Heart left ventricle (tissue), 16 donors: Measurements from ENCODE around the gene CNFN. TPM values are rescaled to one million over a fixed set of nuclear protein-coding genes. Genes with fewer than 3 reads are reported as not detected.

Source experiments
- ATAC-seq, 4 donors: fragments of 200-7000 bp; cut with Tn5 transposase; one replicate each; pipeline ENCODE4 v1.9.1; 2020 to 2022; ENCODE audit warnings: moderate library complexity in 4 of 4, mild to moderate bottlenecking in 3 of 4, moderate number of reproducible peaks in 1 of 4
- DNase-seq, 5 donors: peaks; one replicate each; pipeline ENCODE4 v3.0.0-alpha.2; 2020
- H3K27ac ChIP-seq, 12 donors: fragments of 200-600 bp; sonication (generic) in 4 of 12; one replicate each; pipeline versions ENCODE4 v1.5.0 to v1.8.0; 2016 to 2022; ENCODE audit warnings: mild to moderate bottlenecking in 2 of 12
- H3K27me3 ChIP-seq, 9 donors: fragments of 200-600 bp; sonication (generic) in 2 of 9; one replicate each; pipeline versions ENCODE4 v1.5.1 to v1.8.0; 2016 to 2022; ENCODE audit warnings: mild to moderate bottlenecking in 3 of 9
- H3K36me3 ChIP-seq, 9 donors: fragments of 200-600 bp; sonication (generic) in 2 of 9; one replicate each; pipeline versions ENCODE4 v1.5.0 to v1.8.0; 2018 to 2022; ENCODE audit warnings: mild to moderate bottlenecking in 2 of 9
- H3K4me1 ChIP-seq, 12 donors: fragments of 200-600 bp; sonication (generic) in 4 of 12; one replicate each; pipeline versions ENCODE4 v1.5.0 to v1.8.0; 2016 to 2022; ENCODE audit warnings: mild to moderate bottlenecking in 3 of 12
- H3K4me3 ChIP-seq, 12 donors: fragments of 200-600 bp; sonication (generic) in 4 of 12; one replicate each; pipeline versions ENCODE4 v1.5.0 to v1.8.0; 2017 to 2022; ENCODE audit warnings: mild to moderate bottlenecking in 9 of 12, moderate library complexity in 4 of 12
- H3K9me3 ChIP-seq, 12 donors: fragments of 200-600 bp; sonication (generic) in 4 of 12; one replicate each; pipeline versions ENCODE4 v1.5.0 to v1.8.0; 2016 to 2022; ENCODE audit warnings: mild to moderate bottlenecking in 1 of 12
- CTCF ChIP-seq, 12 donors: fragments of 200-600 bp; sonication (generic) in 4 of 12; IDR thresholded peaks; one replicate each; pipeline versions ENCODE4 v1.5.0 to v1.8.0; 2018 to 2022; ENCODE audit warnings: antibody characterized with exemption in 12 of 12, mild to moderate bottlenecking in 5 of 12
- POLR2A ChIP-seq, 2 donors: fragments of 450-650 bp; IDR thresholded peaks; one replicate each; pipeline ENCODE4 v1.6.1; 2017; ENCODE audit warnings: antibody characterized with exemption in 2 of 2, mild to moderate bottlenecking in 2 of 2, moderate library complexity in 2 of 2
- WGBS, 4 donors: extraction: QIAGEN DNeasy Blood & Tissue Kit in 2 of 4; methylation state at CpG; one replicate each; pipeline versions ENCODE4 v1.1.5 to v1.1.7; 2013 to 2018; 5-methylcytosine and 5-hydroxymethylcytosine counted together
- intact Hi-C, 10 donors: fragments of 100-400 bp; cut with DNase I; formaldehyde crosslinking; loops; one replicate each; pipeline versions ENCODE4 v1.11.1 to v1.14.2; 2022
- polyA plus RNA-seq, 2 donors: library from polyadenylated mRNA; stranded (reverse); fragments of 200-250 nt; gene quantifications; one replicate each; pipeline ENCODE4 v1.2.3, GENCODE V29; 2013
- total RNA-seq, 9 donors: library from RNA; depleted of rRNA in 2 of 9; stranded (reverse); fragments of >200 nt in 2 of 9; fragmentation: NEBNext Ultra II Directional in 3 of 9; extraction: Animal tissue kit (Norgen Biotek cat#: 25700) in 3 of 9; gene quantifications; one replicate each; pipeline versions ENCODE4 v1.1.0 to v1.2.4, GENCODE V29; 2016 to 2023
- donor health status: ischemic (EF 13 %, LVEDD 7.1; RV severe dilation, severe dysfunction).
- donor health status: healthy with polysubstance abuse.
- donor health status: DM: no; HTN: yes; CAD: no.
- donor health status: DM: no; HTN: no; CAD: no.
- donor health status: ischemic (EF 25% LVEDD 6.9; RV normal size, moderate dysfunction).
- donor health status: ischemic (EF 25% LVEDD 5.7; RV mildly dilated, moderate dysfunction).
- donor health status: healthy.
- donor health status: DM: yes; HTN: yes; CAD: no.
- donor health status: ischemic (EF 35%, LVEDD 5.7; RV mildly dilated, moderate dysfunction).
- donor health status: nonischemic (EF 11% LVEDD 7.7; RV severe dilation, severe dysfunction).
- donor health status: DM: yes; HTN: yes; CAD: no.
- donor health status: PGD.
- donor health status: ischemic (EF 29% LVEDD 5.4; RV normal size, mild dysfunction).
- donor health status: nonischemic (EF 23%, LVEDD 6.1; RV moderate dilation, normal function).

The CNFN gene
- total and polyA plus RNA-seq, 11 donors: 0.62 to 2.9 (median 1.1) TPM; not detected in 5

GRCh38 chr19:42355896-42356295 is 34.2 kb downstream of the CNFN start:
- WGBS, 4 donors: 91 to 100% (median 96%) methylated on average over 8 to 12 of the region's 12 CpGs
- Histone ChIP-seq H3K4me3 (no peak overlapping the region), H3K4me1 (no peaks in the 10 kb centered on the region), H3K9me3 (no peaks in the 10 kb centered on the region), H3K27me3 (no peaks in the 10 kb centered on the region), H3K36me3 (peaks cover 0 to 87% (median 80%) of the 10 kb centered on the region in 9 donors), H3K27ac (no peak overlapping the region)
- ATAC-seq (no peak), DNase-seq (no peak)
- no peak for TF ChIP-seq POLR2A (IDR thresholded peaks at IDR 0.05)
- no peak for TF ChIP-seq CTCF (IDR thresholded peaks at IDR 0.05)
- intact Hi-C loops: no loop called here

DNA sequence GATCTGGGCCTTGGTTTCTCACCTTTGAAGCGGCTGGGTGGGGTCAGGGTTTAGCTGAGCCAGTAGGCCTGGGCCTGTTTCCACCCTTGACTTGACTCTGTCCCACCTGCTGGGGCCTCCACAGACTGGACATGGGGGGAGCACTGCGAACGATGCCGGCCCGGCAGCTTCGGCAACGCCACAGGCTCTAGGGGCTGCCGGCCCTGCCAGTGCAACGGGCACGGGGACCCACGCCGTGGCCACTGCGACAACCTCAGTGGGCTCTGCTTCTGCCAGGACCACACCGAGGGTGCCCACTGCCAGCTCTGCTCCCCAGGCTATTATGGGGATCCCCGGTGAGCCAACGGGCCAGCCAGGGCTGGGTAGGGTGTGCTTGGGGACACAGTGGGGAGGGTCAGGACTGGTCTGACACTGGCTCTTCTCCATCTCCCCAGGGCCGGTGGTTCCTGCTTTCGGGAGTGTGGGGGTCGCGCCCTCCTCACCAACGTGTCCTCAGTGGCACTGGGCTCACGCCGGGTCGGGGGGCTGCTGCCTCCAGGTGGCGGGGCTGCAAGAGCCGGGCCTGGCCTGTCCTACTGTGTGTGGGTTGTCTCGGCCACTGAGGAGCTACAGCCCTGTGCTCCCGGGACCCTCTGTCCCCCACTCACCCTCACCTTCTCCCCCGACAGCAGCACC is 36.6 kb downstream of the CNFN start:
- Histone ChIP-seq H3K4me3 (no peak overlapping the region), H3K36me3 (peaks cover 0 to 82% (median 68%) of the 10 kb centered on the region in 9 donors), H3K9me3 (no peaks in the 10 kb centered on the region), H3K27me3 (no peaks in the 10 kb centered on the region), H3K4me1 (no peaks in the 10 kb centered on the region), H3K27ac (no peak overlapping the region)
- TF ChIP-seq CTCF (IDR thresholded peaks at IDR 0.05): no peak
- intact Hi-C loops: no loop called here
- no peak for DNase-seq
- 95 to 96% (median 95%) methylated on average over 17 to 29 of the region's 29 CpGs for WGBS, 4 donors
- ATAC-seq: no peak

DNA sequence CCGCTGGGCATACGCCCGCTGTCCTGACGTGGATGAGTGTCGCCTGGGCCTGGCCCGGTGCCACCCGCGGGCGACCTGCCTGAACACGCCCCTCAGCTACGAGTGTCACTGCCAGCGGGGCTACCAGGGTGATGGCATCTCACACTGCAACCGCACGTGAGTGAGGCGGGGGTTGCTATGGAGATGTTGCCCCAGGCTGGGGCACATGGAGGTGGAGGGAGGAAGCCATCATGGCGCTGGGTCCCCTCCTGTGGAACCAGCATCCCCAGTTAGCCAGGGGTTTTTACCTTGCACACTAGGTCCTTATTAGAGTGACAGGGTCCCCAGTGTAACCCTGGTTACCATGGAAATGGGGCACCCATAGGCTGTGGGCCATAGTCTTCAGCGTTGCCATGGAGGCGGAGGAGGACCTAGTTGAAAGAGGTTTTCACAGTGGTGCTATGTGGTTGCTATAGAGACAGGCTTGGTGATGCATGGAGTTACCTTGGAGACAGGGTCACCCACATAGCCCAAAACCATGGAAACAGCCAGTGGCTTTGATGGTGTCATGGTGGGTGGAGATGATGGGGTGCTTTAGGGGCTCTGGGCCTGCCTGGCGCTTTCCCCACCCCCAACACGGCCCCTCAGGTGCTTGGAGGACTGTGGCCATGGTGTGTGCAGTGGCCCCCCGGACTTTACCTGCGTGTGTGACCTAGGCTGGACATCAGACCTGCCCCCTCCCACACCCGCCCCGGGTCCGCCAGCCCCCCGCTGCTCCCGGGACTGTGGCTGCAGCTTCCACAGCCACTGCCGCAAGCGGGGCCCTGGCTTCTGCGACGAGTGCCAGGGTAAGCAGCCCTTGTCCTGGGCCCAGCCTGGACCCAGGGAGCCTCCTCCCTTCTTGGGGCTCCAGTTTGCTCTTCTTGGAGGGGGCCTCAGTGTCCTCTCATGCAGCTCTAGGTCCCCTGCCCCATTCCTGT is 37.5 kb downstream of the CNFN start:
- no peak for ATAC-seq
- Histone ChIP-seq H3K27ac (no peak overlapping the region), H3K4me1 (no peaks in the 10 kb centered on the region), H3K9me3 (no peaks in the 10 kb centered on the region), H3K36me3 (peaks cover 0 to 83% (median 70%) of the 10 kb centered on the region in 9 donors), H3K4me3 (no peak overlapping the region), H3K27me3 (no peaks in the 10 kb centered on the region)
- no peak for DNase-seq
- intact Hi-C loops: no loop called here
- TF ChIP-seq POLR2A (IDR thresholded peaks at IDR 0.05): no peak
- TF ChIP-seq CTCF (IDR thresholded peaks at IDR 0.05): no peak
- WGBS, 4 donors: 87 to 92% (median 90%) methylated on average over 15 to 31 of the region's 31 CpGs

DNA sequence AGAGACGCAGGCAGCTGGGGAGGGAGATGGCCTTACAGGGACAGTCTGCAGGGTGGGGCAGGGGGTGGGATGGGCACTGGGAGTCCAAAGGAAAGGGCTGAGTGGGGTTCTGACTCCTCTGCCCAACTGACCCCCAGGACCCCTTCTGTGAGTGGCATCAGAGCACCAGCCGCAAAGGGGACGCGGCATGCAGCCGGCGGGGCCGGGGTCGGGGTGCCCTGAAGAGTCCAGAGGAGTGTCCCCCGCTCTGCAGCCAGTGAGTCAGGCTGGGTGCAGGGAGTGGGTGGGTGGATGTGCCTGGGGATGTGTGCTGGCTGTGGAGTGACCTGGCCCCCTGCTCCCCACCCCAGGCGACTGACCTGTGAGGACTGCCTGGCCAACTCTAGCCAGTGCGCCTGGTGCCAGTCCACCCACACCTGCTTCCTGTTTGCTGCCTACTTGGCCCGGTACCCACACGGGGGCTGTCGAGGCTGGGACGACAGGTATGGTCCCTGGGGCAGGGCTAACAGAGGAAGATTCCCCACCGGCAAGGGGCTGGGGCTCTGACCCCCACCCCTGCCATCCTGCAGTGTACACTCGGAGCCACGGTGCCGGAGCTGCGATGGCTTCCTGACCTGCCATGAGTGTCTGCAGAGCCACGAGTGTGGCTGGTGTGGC is 38.9 kb downstream of the CNFN start:
- no peak overlapping the region for H3K4me3 ChIP-seq
- DNase-seq (peak in 1 of 5 donors; percentile 31), ATAC-seq (no peak)
- no peaks in the 10 kb centered on the region for H3K9me3 ChIP-seq
- H3K4me1 ChIP-seq: no peaks in the 10 kb centered on the region
- TF ChIP-seq POLR2A (IDR thresholded peaks at IDR 0.05) (no peak), CTCF (IDR thresholded peaks at IDR 0.05) (no peak)
- H3K27me3 ChIP-seq: no peaks in the 10 kb centered on the region
- no peak overlapping the region for H3K27ac ChIP-seq
- intact Hi-C loops: no loop called here
- H3K36me3 ChIP-seq: peaks cover 0 to 83% (median 64%) of the 10 kb centered on the region in 9 donors
- WGBS, 4 donors: 85 to 96% (median 92%) methylated on average over 7 to 21 of the region's 21 CpGs
